ENCODE measurements around the gene SHLD2.
"Not testable (repeated sequence)": the region's sequence is repeated elsewhere in the genome, so short reads cannot be mapped to it uniquely, and the experiment has no call there.

GRCh38 chr10:87225148-87225547, 130.1 kb downstream of the SHLD2 start, which contains the start of gene NUTM2A:
- not testable (repeated sequence) for TF ChIP-seq CTCF, POLR2A, EP300, POLR2AphosphoS5 (IDR thresholded peaks at IDR 0.05)

Data from suprapubic skin (tissue), 4 donors.